BE2C (cell line): ENCODE measurements around the gene SH3BP5L. TPM values are rescaled to one million over a fixed set of nuclear protein-coding genes. Genes with fewer than 3 reads are reported as not detected.
A peak's percentile ranks its signal among the peaks of the same experiment; 100 is the strongest.

Experiments
- DNase-seq: peaks from one replicate; pipeline ENCODE4 v3.0.0-alpha.2; 2020
- H3K27me3 ChIP-seq: fragments of 250-450 bp; sonication (Bioruptor Pico); 2 replicates; pipeline ENCODE4 v1.5.1; 2020; ENCODE audit warnings: mild to moderate bottlenecking
- H3K36me3 ChIP-seq: fragments of 250-450 bp; sonication (Bioruptor Pico); 2 replicates; pipeline ENCODE4 v1.5.1; 2020; ENCODE audit warnings: mild to moderate bottlenecking
- H3K4me1 ChIP-seq: fragments of 250-450 bp; sonication (Bioruptor Pico); 2 replicates; pipeline ENCODE4 v1.5.1; 2020
- H3K4me3 ChIP-seq: 2 replicates; pipeline ENCODE4 v1.5.1; 2011; ENCODE audit warnings: low read depth, low read length
- H3K9me3 ChIP-seq: fragments of 250-450 bp; sonication (Bioruptor Pico); 2 replicates; pipeline ENCODE4 v1.5.1; 2020
- polyA plus RNA-seq: library from polyadenylated mRNA; unstranded; fragments of >200 nt; gene quantifications from one replicate; pipeline ENCODE4 v1.2.1, GENCODE V29; 2012; ENCODE audit warnings: low read depth, missing spikeins; ENCODE audit not compliant: insufficient read length, insufficient read depth
- TF ChIP-seq, protein P1 (sequence below): IDR thresholded peaks from 2 replicates; pipeline ENCODE4 v1.5.1; 2012; ENCODE audit warnings: mild to moderate bottlenecking, low read depth, low read length

SH3BP5L gene
- 76.4 TPM for polyA plus RNA-seq

DNA sequence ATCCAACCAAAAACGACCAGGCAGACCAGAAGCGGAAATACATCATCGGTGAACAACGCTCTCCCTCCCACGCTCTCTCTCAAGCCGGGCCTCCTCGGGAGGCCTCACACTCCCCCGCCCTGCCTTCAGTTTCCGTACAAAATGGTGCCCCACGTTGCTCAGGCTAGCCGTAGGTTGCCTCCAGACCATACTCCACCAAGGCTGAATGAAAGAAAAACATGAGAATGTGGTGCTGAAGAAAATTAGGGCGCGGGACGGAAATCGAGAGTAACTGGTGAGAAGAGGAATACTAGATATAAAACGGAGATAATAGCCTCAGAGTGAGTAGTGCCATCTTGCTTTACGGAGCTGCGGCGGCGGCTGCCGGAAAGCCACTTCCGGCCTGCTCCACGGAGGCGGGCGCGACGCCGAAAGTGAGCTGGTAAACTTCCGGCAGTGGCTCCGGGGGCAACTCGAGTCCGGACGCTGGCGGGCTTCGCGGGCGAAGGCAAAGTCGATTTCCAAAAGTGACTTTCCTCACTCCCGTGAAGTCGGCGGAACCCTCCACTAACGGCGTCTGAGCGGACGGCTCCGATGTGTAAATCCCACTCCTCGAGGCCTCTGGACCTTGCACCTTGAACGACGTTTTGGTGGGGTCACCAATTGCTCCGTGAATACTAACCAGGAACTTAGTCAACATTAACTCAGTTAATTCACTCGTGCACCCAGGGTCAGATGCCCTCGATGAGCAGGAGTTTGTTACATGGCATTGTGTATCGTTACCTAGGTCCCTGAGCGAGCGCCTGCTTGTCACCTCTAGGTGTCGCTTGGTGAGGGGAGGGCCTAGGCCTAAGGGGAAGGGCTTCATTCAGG is at the start of gene SH3BP5L:
Gene SH3BP5L, minus strand, starts transcription at position 7 of the 852 bp plus-strand sequence. CDS start 980 bp downstream, outside the sequence.
- Histone ChIP-seq H3K4me1 (no peaks in the 10 kb centered on the region; the same call in 1 of the 2 replicates), H3K36me3 (peaks cover 20% of the 10 kb centered on the region), H3K4me3 (peak within 1 kb of the TSS; percentile 68), H3K27me3 (no peaks in the 10 kb centered on the region), H3K9me3 (no peaks in the 10 kb centered on the region; the same call in 1 of the 2 replicates)
- DNase-seq = peak; percentile 91
- TF ChIP-seq, protein P1, sequence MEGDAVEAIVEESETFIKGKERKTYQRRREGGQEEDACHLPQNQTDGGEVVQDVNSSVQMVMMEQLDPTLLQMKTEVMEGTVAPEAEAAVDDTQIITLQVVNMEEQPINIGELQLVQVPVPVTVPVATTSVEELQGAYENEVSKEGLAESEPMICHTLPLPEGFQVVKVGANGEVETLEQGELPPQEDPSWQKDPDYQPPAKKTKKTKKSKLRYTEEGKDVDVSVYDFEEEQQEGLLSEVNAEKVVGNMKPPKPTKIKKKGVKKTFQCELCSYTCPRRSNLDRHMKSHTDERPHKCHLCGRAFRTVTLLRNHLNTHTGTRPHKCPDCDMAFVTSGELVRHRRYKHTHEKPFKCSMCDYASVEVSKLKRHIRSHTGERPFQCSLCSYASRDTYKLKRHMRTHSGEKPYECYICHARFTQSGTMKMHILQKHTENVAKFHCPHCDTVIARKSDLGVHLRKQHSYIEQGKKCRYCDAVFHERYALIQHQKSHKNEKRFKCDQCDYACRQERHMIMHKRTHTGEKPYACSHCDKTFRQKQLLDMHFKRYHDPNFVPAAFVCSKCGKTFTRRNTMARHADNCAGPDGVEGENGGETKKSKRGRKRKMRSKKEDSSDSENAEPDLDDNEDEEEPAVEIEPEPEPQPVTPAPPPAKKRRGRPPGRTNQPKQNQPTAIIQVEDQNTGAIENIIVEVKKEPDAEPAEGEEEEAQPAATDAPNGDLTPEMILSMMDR = peak; percentile 78

DNA sequence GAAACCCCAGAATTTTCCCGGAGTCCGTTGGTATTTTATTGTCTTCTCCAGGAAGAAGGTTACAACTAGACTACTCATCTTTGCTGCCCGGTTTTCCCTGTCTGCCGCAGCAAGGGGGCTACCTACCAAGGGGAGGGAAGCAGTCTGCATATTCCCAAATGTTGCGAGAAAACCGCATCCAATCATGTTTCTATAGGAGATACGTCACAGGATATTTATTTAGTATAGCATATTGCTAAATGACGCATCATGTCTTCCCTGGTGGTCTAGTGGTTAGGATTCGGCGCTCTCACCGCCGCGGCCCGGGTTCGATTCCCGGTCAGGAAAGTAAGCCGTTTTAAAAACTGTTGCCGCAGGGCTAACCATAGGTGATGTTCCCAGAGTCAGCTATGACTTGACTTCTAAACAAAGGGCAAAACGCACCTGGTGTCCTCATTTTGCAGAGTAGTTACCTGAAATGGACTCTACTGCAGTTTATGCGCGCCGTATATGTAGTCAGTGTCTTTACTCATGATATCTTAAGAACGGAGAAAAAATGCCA is 48.3 kb upstream of the SH3BP5L start:
- H3K9me3 ChIP-seq = no peaks in the 10 kb centered on the region
- H3K4me1 ChIP-seq = no peaks in the 10 kb centered on the region
- no peaks in the 10 kb centered on the region for H3K27me3 ChIP-seq
- peak overlapping the region; percentile 96 for H3K4me3 ChIP-seq
- DNase-seq = peak; percentile 60
- TF ChIP-seq, protein P1 = no peak
- H3K36me3 ChIP-seq = no peaks in the 10 kb centered on the region

DNA sequence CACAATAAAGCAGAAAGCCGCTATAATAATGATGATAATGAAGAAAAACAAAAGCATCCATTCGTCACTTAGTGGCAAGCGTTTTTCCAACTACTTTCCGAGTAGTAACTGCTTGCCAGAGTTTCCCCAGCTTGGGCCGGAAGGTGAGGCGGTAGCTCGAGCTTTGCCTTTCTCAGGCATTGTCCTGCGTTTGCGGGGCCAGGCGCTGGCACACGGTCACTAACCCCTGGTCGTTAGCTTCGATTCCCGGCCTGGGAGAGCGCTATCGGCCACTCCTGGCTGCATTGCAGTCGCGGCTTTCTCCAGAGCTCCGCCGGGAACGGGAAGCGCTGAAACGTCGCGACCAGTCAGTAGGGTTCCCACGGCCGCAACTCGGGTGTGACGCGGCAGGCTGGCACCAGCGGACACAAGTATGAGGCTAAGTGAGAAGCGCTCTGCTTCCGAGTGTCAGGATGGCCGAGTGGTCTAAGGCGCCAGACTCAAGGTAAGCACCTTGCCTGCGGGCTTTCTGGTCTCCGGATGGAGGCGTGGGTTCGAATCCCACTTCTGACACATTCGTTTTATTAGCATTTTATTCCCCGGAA is 47.8 kb upstream of the SH3BP5L start:
- Histone ChIP-seq H3K27me3 (no peaks in the 10 kb centered on the region), H3K4me1 (no peaks in the 10 kb centered on the region), H3K9me3 (no peaks in the 10 kb centered on the region), H3K36me3 (no peaks in the 10 kb centered on the region), H3K4me3 (peak overlapping the region; percentile 96)
- TF ChIP-seq, protein P1 = peak; percentile 8; the same call in 1 of the 2 replicates
- peak; percentile 95 for DNase-seq

DNA sequence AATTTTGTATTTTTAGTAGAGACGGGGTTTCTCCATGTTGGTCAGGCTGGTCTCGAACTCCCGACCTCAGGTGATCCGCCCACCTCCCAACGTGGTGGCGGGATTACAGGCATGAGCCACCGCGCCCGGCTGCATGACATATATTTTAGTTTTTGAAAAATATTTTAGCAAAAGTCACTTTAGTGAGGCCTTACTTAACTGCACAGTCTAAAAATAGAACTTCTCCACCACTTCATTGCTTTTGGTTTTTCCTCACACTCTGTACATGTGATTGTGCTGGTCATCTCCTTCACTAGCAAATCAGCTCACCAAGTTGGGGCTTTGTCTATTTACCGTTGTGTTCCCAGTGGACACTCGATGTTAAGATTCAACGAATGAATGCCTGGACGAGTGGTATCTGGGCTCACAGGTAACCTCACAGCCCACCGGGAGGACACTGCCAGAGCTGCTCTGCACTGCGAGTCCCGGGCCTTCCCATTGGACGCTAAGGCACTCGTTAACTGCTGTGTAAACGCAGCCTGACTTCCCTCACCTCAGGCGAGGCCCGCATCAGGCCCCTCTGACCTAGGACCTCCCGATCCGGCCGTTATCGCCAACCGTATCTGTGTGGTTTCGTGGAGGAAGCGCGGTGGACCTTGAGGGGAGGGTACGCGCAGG is 47.2 kb upstream of the SH3BP5L start:
- peak; percentile 75 for DNase-seq
- TF ChIP-seq, protein P1 = no peak
- Histone ChIP-seq H3K4me1 (no peaks in the 10 kb centered on the region), H3K4me3 (peak overlapping the region; percentile 96), H3K27me3 (no peaks in the 10 kb centered on the region), H3K36me3 (no peaks in the 10 kb centered on the region), H3K9me3 (no peaks in the 10 kb centered on the region)

DNA sequence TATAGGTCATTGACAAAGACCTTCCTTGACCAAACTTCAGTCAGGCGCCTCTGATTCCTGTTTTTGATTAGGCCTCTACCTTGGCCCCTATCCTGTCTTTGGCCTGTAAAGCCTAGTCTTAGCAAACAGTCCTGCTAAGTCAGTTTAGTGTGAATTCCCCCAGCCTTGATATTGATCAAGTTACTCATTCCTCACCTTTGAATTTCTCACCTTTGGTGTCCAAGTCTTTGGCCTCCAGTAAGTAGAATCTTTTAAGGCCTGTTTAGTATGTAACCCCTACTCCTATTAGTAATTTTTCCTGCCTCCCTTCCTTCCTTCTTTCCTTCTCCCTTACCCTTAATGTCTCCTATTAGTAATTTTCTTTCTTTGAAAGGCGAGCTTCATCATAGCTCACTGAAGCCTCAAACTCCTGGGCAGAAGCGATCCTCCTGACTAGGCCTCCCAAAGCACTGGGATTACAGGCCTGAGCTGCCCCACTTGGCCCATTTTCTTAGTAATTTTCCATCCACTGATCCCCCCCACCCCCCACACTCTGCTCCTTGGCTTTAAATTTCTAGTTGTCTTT is 46.2 kb upstream of the SH3BP5L start:
- H3K4me3 ChIP-seq = peak overlapping the region; percentile 96; the same call in 1 of the 2 replicates
- H3K27me3 ChIP-seq = no peaks in the 10 kb centered on the region
- H3K36me3 ChIP-seq = no peaks in the 10 kb centered on the region
- TF ChIP-seq, protein P1 = no peak
- no peaks in the 10 kb centered on the region for H3K4me1 ChIP-seq
- no peak for DNase-seq
- H3K9me3 ChIP-seq = no peaks in the 10 kb centered on the region
